KOPT-K1 (cell line): ENCODE results near the gene PRKAR1B.

ENCODE experiments used
- H3K27ac ChIP-seq: fragments of 200-600 bp; sonication (generic); 2 replicates; pipeline ENCODE4 v1.5.1; 2016; ENCODE audit warnings: antibody characterized with exemption, mild to moderate bottlenecking, low read depth, low read length; ENCODE audit not compliant: poor library complexity, severe bottlenecking
- H3K36me3 ChIP-seq: fragments of 200-600 bp; sonication (generic); 2 replicates; pipeline ENCODE4 v1.5.1; 2017; ENCODE audit warnings: antibody characterized with exemption, mild to moderate bottlenecking, low read length, moderate library complexity; ENCODE audit not compliant: insufficient read depth
- H3K9me3 ChIP-seq: fragments of 200-600 bp; sonication (generic); 2 replicates; pipeline ENCODE4 v1.5.1; 2017; ENCODE audit warnings: antibody characterized with exemption, low read length, mild to moderate bottlenecking; ENCODE audit not compliant: insufficient read depth, poor library complexity, severe bottlenecking

The PRKAR1B gene

DNA sequence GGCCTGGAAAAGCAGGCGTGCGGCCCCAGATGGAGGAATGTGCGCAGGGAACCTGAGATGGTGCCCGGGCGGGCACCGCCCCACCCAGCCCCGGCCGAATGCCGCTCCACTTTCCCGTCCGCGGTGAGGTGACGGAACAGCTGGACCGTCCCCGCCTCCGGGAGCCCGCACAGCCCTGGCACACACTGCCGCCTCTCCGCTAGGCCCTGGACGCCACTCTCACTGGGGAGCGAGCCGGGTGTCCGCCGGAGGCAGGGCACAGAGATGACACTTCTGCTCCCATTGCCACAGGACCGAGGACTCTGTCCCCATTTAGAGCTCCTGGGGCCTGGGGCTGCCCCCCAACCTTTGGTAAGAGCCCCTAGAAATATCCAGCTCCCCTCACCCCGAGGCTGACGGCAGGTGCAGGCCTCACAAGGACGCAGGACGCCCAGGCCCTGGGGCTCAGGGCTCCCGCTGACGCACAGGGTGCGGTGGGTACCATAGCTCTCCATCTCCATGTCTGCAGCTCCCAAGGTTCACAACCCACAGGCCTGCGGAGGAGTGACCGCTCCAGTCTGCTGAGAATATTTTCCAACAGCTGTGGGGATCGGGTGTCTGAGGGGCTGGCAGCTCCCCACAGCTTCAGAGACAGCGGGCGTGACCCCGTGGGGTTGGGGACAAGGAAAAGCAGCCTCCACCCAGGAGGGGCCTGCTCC is 155.2 kb downstream of the PRKAR1B start:
- Histone ChIP-seq H3K36me3 (peaks cover 45% of the 10 kb centered on the region), H3K9me3 (no peaks in the 10 kb centered on the region), H3K27ac (no peak overlapping the region)

DNA sequence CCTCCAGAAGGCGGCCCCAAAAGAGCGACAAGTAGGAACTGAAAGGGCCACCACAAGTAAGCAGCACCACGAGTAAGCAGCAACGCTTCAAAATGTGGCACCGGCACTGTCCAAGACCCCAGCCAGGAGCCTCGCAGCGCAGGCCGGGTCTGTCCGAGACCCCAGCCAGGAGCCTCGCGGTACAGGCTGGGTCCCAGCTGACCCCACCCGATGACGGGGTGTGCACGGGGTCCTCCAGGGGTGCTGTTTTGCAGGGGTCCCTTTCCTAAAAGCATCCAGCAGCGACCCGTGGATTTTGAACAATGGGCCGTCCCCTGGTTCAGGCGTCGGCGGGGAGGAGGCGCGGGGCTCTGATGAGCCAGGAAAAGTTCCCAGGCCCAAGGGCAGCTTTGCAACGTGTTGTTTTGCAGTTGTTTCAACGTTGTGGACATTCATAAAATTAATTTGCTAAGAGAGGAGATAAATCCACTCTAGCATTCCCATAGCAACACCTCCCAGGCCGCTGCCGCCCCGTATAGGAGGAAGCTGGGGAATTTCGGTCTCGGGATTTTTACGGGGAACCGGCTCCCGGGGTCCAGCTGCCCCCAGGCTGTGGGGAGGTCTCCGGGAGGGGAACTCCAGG is 155.9 kb downstream of the PRKAR1B start:
- H3K9me3 ChIP-seq, result no peaks in the 10 kb centered on the region

DNA sequence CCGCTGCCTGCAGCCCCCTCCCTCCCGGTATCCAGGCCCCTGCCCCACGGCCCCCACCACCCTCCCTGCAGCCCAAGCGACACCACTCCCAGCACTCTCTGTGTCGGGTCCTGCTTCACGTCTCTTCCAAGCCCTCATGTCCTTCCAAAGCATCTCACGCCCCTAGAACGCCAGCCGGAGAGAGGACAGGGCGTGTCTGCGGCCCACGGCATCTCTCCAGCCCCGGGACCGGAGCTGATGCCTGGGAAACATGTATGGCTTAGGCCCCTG is 156.3 kb downstream of the PRKAR1B start:
- H3K27ac ChIP-seq, result no peak overlapping the region
- peaks cover 38% of the 10 kb centered on the region for H3K36me3 ChIP-seq
- H3K9me3 ChIP-seq, result no peaks in the 10 kb centered on the region

More for the DNA sequence above, 155.9 kb downstream of the PRKAR1B start:
- H3K27ac ChIP-seq, result no peak overlapping the region
- H3K36me3 ChIP-seq, result peaks cover 39% of the 10 kb centered on the region

DNA sequence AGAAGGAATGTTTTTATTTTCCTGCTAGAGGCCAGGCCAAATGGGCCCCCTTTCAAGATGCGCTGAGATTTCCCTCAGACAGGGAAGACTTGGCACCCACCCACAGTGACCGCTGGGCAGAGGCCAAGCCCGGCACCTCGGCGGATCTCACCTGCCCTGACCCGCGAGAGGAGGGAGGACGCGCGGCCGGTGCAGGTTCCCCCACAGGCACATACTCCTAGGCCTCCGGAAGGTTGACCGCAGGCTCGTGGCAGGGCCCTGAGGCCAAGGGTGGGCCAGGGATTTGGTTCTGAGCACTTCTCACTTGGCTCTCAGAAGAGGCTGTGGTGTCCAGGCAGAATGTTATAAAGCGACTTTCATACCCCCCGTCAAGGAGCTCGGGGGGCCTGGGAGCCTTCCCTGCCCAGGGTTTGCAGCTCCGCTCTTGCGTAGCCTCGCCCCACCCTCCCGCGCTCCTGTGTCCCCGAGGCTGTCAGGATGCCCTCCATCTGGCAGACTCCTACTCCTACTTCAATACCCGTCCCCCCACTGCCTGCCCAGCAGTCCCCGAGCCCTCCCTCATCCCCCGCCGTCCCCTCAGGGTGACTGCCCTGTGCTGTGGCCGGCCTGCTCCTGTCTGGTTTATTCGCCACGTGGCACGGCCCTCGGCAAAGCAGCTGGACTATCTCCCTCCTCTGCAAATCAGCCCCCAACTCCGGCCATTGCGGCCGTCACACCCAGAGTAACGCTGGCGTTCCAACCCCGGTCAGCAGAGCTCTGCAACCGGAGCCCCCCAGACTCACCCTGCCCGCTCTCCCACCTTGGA is 156.9 kb downstream of the PRKAR1B start:
- Histone ChIP-seq H3K9me3 (no peaks in the 10 kb centered on the region), H3K27ac (no peak overlapping the region), H3K36me3 (peaks cover 34% of the 10 kb centered on the region)

GRCh38 chr7:569071-569855 is 157.8 kb downstream of the PRKAR1B start:
- Histone ChIP-seq H3K9me3 (no peaks in the 10 kb centered on the region), H3K36me3 (peaks cover 25% of the 10 kb centered on the region), H3K27ac (no peak overlapping the region)

DNA sequence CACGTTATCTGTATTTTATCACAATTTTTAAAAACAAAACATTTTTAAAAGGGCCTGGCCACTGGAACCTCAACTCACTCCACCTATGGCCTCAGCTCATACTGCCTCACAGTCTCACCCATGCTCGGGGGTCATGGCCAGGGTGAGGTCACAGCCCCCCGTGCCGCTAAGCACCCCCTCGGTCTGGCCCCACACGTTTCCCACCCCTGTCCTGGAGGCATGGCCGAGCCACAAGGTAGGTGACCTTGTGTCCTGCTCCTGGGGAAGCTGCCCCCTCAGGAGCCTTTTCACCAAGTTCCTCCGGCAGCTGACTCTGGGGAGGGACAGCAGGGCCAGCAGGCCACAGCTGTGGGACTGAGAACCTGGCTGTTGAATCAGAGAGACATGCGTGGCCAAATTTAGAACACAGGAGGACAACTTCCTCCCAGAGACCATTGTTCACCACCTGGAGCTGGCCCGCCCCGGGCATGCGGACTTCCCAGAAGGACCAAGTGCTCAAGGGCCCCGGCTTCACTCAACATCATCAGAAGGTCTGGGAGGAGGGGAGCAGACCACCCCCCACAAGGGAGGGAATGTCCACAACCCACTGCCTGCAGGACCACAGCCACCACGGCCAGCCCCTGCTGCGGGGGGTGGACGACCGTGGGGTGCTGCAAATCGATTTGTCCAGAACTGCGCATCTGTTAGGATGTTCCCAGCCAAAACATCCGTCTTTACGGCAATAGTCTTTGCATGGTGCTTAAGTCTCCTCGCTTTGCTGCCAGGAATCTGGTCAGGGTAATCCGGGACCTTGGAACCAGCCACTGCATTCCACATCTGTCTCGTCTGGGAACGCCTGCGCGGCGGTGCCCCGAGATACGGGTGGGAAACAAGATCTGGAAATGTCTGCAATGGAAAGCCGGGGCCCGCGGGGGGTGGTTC is 158.8 kb downstream of the PRKAR1B start:
- Histone ChIP-seq H3K36me3 (peaks cover 16% of the 10 kb centered on the region), H3K9me3 (no peaks in the 10 kb centered on the region), H3K27ac (no peak overlapping the region)

- Histone ChIP-seq H3K27ac (no peak overlapping the region), H3K36me3 (peaks cover 14% of the 10 kb centered on the region), H3K9me3 (no peaks in the 10 kb centered on the region)
Observed at GRCh38 chr7:567305-567883, 159.7 kb downstream of the PRKAR1B start.

- Histone ChIP-seq H3K9me3 (no peaks in the 10 kb centered on the region), H3K36me3 (peaks cover 17% of the 10 kb centered on the region), H3K27ac (no peak overlapping the region)
Observed at GRCh38 chr7:566100-566499, 161.0 kb downstream of the PRKAR1B start.

DNA sequence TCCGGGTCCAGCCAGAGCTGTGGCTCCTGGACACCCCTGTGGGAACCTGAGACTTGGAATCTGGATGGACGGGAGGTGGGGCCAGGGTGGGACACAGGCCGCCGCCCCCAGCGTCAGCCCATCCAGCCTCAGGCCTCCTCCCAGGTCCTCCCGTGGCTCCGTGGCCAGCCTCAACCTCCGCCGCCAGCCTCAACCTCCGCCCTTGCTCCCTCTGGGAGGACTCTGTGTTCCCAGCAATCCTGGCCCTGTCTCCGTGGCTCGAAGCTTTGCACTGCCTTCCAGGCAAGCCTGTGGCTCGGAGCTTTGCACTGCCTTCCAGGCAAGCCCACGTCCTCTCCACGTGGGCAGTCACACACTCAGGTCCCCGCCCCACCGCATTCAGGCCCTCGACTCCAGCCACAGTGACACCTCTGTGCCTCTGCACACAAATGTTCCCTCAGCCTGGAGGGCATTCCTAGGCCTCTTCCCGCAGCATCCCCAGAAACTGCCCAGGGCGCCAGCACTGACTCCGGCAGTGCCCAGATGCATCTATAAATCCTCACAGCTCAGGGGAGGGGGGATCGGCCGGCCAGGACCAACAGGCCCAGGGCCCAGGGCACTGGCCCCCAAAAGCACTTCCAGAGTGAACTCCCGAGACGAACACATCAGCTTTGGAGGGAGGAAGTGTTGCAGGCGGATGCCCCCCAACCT is 162.8 kb downstream of the PRKAR1B start:
- peaks cover 16% of the 10 kb centered on the region for H3K36me3 ChIP-seq
- H3K27ac ChIP-seq, result no peak overlapping the region
- no peaks in the 10 kb centered on the region for H3K9me3 ChIP-seq

GRCh38 chr7:563629-564170 is 163.4 kb downstream of the PRKAR1B start:
- Histone ChIP-seq H3K9me3 (no peaks in the 10 kb centered on the region), H3K27ac (no peak overlapping the region), H3K36me3 (peaks cover 10% of the 10 kb centered on the region)

DNA sequence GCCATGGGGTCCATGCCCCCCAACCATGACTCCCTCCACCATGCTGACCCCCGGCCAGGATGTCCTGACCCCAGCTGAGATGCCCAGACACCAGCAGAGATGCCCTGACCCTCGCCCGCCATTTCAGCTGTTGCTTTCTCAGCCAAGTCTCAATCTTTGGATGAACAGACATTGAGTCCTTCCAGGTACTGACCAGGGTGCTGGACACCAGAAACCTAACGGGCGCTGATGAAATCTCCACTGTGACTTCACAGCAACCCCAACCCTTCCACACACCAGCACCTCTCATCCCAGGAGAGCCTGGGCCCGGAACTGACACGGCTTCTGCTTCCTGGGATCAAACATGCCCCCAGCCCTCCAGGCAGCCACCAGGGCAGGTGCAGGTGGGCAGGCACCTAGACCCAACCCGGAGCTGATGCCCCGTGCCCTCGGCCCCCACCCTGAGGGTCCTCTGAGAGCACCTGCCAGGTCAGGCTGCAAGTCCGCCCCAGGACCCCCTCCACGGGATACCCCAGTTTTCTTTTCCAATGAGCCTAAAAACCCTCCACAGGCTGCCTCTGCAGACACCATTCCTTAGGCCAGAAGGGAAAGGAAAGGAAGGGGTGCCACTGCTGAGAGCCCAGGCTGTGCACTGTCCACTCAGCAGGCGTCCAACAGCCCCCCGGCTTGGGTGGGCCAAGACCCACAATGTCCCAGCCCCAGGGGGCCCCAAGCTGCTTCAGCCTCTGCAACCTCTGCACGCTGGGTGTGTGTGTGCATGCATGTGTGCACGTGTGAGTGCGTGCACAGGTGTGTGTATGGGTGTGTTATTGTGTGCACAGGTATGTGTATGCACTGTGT is 164.1 kb downstream of the PRKAR1B start:
- no peak overlapping the region for H3K27ac ChIP-seq
- no peaks in the 10 kb centered on the region for H3K9me3 ChIP-seq
- peaks cover 4% of the 10 kb centered on the region; the same call in 1 of the 2 replicates for H3K36me3 ChIP-seq

DNA sequence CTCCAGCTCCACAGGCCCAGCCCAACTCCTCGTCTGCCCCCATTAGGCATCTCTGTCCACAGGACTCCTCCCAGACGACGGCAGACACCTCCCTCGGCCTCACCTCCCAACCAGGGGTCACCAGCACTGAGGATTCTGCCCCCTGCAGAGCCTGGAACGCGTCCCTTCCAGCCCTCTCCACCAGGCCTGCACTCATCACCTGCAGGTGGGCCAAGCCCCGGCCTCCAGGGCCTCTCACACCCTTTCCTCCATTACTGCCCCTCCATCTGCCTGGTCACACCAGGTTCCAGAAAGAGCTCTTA is 164.8 kb downstream of the PRKAR1B start:
- no peak overlapping the region for H3K27ac ChIP-seq
- peaks cover 4% of the 10 kb centered on the region; the same call in 1 of the 2 replicates for H3K36me3 ChIP-seq
- no peaks in the 10 kb centered on the region for H3K9me3 ChIP-seq
